HL-60 (cell line): ENCODE measurements around the gene LMAN1L.

Experiments used
- DNase-seq, 2 experiments: peaks; one replicate each; pipeline ENCODE4 v3.0.0-alpha.2; 2010 to 2020; ENCODE audit warnings: low read depth in 1 of 2, low spot score in 1 of 2
- H3K27ac ChIP-seq: fragments of 250-450 bp; sonication (Bioruptor Pico); replicated peaks from 2 replicates; pipeline ENCODE4 v1.5.1; 2020; ENCODE audit warnings: mild to moderate bottlenecking, moderate library complexity
- H3K27me3 ChIP-seq: fragments of 250-450 bp; sonication (Bioruptor Pico); 2 replicates; pipeline ENCODE4 v1.5.1; 2021; ENCODE audit warnings: mild to moderate bottlenecking, moderate library complexity; ENCODE audit not compliant: insufficient read depth, poor library complexity, severe bottlenecking
- H3K4me3 ChIP-seq: replicated peaks from 2 replicates; pipeline ENCODE4 v1.5.1; 2011; ENCODE audit warnings: mild to moderate bottlenecking, control low read depth, low read length; ENCODE audit not compliant: insufficient read depth
- GABPA ChIP-seq: IDR thresholded peaks from 2 replicates; pipeline ENCODE4 v1.6.1; 2012; ENCODE audit warnings: low read depth
- POLR2AphosphoS5 ChIP-seq: IDR thresholded peaks from 2 replicates; pipeline ENCODE4 v1.6.1; 2012; ENCODE audit warnings: low read depth
- SPI1 ChIP-seq: IDR thresholded peaks from 2 replicates; pipeline ENCODE4 v1.6.1; 2012; ENCODE audit warnings: low read depth, mild to moderate bottlenecking, borderline replicate concordance
- TF ChIP-seq, protein P1 (sequence below): IDR thresholded peaks from one replicate; pipeline ENCODE4 v1.5.1; 2011; ENCODE audit warnings: low read length, control low read depth, inconsistent platforms; ENCODE audit not compliant: insufficient read depth
- TF ChIP-seq, protein P2 (sequence below): IDR thresholded peaks from 2 replicates; pipeline ENCODE4 v1.6.1; 2012; ENCODE audit warnings: low read depth; ENCODE audit not compliant: insufficient replicate concordance

LMAN1L gene

GRCh38 chr15:74832826-74833225 lies 20.2 kb downstream of the LMAN1L start:
- Histone ChIP-seq H3K4me3 (no peak overlapping the region), H3K27me3 (no peaks in the 10 kb centered on the region), H3K27ac (no peak overlapping the region)
- DNase-seq: no peak
- TF ChIP-seq, protein P1, sequence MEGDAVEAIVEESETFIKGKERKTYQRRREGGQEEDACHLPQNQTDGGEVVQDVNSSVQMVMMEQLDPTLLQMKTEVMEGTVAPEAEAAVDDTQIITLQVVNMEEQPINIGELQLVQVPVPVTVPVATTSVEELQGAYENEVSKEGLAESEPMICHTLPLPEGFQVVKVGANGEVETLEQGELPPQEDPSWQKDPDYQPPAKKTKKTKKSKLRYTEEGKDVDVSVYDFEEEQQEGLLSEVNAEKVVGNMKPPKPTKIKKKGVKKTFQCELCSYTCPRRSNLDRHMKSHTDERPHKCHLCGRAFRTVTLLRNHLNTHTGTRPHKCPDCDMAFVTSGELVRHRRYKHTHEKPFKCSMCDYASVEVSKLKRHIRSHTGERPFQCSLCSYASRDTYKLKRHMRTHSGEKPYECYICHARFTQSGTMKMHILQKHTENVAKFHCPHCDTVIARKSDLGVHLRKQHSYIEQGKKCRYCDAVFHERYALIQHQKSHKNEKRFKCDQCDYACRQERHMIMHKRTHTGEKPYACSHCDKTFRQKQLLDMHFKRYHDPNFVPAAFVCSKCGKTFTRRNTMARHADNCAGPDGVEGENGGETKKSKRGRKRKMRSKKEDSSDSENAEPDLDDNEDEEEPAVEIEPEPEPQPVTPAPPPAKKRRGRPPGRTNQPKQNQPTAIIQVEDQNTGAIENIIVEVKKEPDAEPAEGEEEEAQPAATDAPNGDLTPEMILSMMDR: no peak
- no peak for TF ChIP-seq SPI1
- TF ChIP-seq, protein P2, sequence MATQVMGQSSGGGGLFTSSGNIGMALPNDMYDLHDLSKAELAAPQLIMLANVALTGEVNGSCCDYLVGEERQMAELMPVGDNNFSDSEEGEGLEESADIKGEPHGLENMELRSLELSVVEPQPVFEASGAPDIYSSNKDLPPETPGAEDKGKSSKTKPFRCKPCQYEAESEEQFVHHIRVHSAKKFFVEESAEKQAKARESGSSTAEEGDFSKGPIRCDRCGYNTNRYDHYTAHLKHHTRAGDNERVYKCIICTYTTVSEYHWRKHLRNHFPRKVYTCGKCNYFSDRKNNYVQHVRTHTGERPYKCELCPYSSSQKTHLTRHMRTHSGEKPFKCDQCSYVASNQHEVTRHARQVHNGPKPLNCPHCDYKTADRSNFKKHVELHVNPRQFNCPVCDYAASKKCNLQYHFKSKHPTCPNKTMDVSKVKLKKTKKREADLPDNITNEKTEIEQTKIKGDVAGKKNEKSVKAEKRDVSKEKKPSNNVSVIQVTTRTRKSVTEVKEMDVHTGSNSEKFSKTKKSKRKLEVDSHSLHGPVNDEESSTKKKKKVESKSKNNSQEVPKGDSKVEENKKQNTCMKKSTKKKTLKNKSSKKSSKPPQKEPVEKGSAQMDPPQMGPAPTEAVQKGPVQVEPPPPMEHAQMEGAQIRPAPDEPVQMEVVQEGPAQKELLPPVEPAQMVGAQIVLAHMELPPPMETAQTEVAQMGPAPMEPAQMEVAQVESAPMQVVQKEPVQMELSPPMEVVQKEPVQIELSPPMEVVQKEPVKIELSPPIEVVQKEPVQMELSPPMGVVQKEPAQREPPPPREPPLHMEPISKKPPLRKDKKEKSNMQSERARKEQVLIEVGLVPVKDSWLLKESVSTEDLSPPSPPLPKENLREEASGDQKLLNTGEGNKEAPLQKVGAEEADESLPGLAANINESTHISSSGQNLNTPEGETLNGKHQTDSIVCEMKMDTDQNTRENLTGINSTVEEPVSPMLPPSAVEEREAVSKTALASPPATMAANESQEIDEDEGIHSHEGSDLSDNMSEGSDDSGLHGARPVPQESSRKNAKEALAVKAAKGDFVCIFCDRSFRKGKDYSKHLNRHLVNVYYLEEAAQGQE: no peak
- no peak for TF ChIP-seq POLR2AphosphoS5
- TF ChIP-seq GABPA: no peak

DNA sequence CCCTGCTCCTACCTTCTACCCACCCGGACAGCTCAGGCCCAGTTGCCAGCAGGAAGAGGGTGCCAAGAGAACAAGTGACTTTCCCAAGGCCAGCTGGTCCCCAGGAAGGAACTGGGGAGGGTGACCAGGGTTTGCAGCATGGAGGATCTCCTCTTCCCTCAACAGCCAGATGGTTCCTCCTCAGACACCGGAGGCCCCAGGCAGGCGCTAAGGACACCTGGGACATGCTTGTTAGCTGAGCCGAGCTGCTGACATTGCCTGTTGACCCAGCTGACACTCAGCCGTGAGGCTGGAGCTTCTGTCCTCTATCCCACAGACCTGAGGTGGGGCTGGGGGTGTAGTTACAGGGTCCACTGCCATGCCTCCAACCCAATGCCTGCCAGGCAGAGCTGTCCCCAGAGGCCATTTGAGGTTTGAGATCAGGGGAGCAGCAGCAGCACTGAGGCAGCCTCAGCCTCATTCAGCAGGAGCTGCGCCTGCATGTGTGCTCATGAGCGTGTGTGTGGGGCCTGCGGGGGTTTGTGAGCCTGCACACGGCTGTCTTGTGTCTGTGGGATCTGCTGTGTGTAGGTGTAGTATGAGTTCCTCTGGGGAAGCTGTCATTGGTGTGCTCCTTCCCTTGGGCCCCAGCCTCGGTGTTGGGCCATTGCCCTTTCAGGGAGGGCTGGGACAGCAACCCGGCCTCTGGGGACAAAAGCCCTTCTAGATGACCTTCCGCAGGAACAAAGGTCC lies 20.9 kb downstream of the LMAN1L start:
- TF ChIP-seq SPI1: peak; percentile 25; the same call in 1 of the 2 replicates
- TF ChIP-seq POLR2AphosphoS5: no peak
- DNase-seq: peak in 1 of 2 experiments; percentile 62
- Histone ChIP-seq H3K27ac (no peak overlapping the region), H3K4me3 (no peak overlapping the region), H3K27me3 (no peaks in the 10 kb centered on the region)

GRCh38 chr15:74835312-74835823 lies 22.7 kb downstream of the LMAN1L start:
- DNase-seq: peak; percentile 48 to 61
- H3K27me3 ChIP-seq: no peaks in the 10 kb centered on the region
- H3K4me3 ChIP-seq: no peak overlapping the region
- no peak overlapping the region for H3K27ac ChIP-seq
- TF ChIP-seq, protein P1: peak; percentile 81
- TF ChIP-seq POLR2AphosphoS5: no peak
- TF ChIP-seq SPI1: peak; percentile 65; the same call in 1 of the 2 replicates

DNA sequence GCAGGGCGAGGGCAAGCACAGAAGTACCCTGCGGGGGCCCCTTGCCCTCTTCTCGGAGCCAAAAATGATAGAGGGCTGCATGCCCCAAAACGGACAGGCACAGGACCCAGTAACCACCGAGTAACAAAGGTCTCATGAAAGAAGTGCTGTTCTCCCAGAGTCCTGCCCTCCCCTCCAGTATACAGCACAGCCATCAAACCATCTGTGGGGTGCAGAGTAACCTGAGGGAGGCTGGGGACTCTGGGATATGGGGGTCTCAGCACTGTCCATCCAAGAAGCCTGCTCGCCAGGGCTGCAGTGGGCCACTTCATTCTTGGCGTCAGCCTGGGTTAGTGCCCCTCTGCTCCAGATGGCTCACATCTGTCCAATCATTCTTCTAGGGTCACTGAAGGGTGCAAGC lies 24.2 kb downstream of the LMAN1L start:
- Histone ChIP-seq H3K4me3 (no peak overlapping the region), H3K27ac (no peak overlapping the region), H3K27me3 (no peaks in the 10 kb centered on the region)
- TF ChIP-seq SPI1 (no peak), POLR2AphosphoS5 (no peak), GABPA (no peak)
- TF ChIP-seq, protein P2: no peak
- TF ChIP-seq, protein P1: no peak
- DNase-seq: no peak
